ENCODE results near the gene PHYHD1. TPM values are rescaled to one million over a fixed set of nuclear protein-coding genes. Genes with fewer than 3 reads are reported as not detected.
A peak's percentile ranks its signal among the peaks of the same experiment; 100 is the strongest.

The PHYHD1 gene
- total and polyA plus RNA-seq, 2 of the 13 experiments (the other 11 are each of a cell fraction or from before 2014, with no cell fraction given), result 10.6 to 25.3 TPM

- Histone ChIP-seq H3K4me3 (replicated peaks in 1 of 3; ENCODE audit: insufficient read depth in 1 of 3, low read depth in 2 of 3, low read length in 3 of 3) (no peak overlapping the region), H2AFZ (ENCODE audit: low read length) (no peak overlapping the region), H4K20me1 (ENCODE audit: insufficient read depth, low read length) (no peaks in the 10 kb centered on the region), H3K27me3 (ENCODE audit: control insufficient read depth in 1 of 2, insufficient read depth in 2 of 2, low read length in 2 of 2) (no peaks in the 10 kb centered on the region; a peak in 1 of 5 replicates), H3K4me2 (ENCODE audit: low read depth, low read length) (peak overlapping the region; percentile 44), H3K9ac (ENCODE audit: insufficient read depth, low read depth, low read length) (peak overlapping the region; percentile 2; the same call in 1 of the 2 replicates), H3K36me3 (replicated peaks in 1 of 2; ENCODE audit: control insufficient read depth in 1 of 2, insufficient read depth in 2 of 2, low read length in 2 of 2) (0 out of 5 replicates have a peak, but pooled peaks cover 0 to 2% of the 10 kb centered on the region in 2 experiments), H3K27ac (ENCODE audit: extremely low read length, insufficient read depth, low read length) (peak overlapping the region; percentile 37), H3K9me3 (ENCODE audit: low read length) (no peaks in the 10 kb centered on the region), H3K79me2 (ENCODE audit: insufficient read depth, low read length) (peaks cover 25% of the 10 kb centered on the region), H3K4me1 (ENCODE audit: insufficient read depth, low read length) (peaks cover 61% of the 10 kb centered on the region)
- DNase-seq (ENCODE audit: low spot score), result peak; percentile 16
- ATAC-seq, result no peak
- BruUV-seq (replicated peaks), result TSS peak; percentile 23
- in situ Hi-C loops (cut with HindIII; ENCODE audit: extremely low pct_ligation_motif_present, low pct_unique_long_range_greater_than_20kb) (no loop called here), intact Hi-C loops (cut with micrococcal nuclease; ENCODE audit: unreplicated experiment) (no loop called here)
- FAIRE-seq, result peak; percentile 77
- ChIA-PET POLR2A (interaction anchor here (1.7 kb wide), 1 partner anchor 114 kb away, joined by 5 read pairs; the partner anchor contains the start of gene SPOUT1), CTCF (ENCODE audit: low intra/inter-chr PET ratio, low total read pairs) (no interaction called here)
- 62% methylated on average over 7 of the region's 7 CpGs for WGBS (ENCODE audit: low lambda C conversion rate)
- TF ChIP-seq HDAC2 (CRISPR knock-in tag; IDR thresholded peaks at IDR 0.05) (0 out of 2 replicates have a peak, but pooled peaks have one; percentile 16), JUN (CRISPR knock-in tag; IDR thresholded peaks at IDR 0.05) (no peak), POLR2AphosphoS5 (IDR thresholded peaks at IDR 0.05; ENCODE audit: low read depth, low read length) (0 out of 2 replicates have a peak, but pooled peaks have one; percentile 16), ZMAT3 (CRISPR knock-in tag; conservative IDR thresholded peaks at IDR 0.05) (no peak), CC2D1A (CRISPR knock-in tag; IDR thresholded peaks at IDR 0.05) (no peak), SNAPC4 (CRISPR knock-in tag; IDR thresholded peaks at IDR 0.05) (no peak), PAXIP1 (CRISPR knock-in tag; conservative IDR thresholded peaks at IDR 0.05) (peak; percentile 31; the same call in 1 of the 2 replicates), ZNF124 (CRISPR knock-in tag; IDR thresholded peaks at IDR 0.05) (no peak), NCOR1 (IDR thresholded peaks at IDR 0.05; ENCODE audit: borderline replicate concordance, low read length) (no peak), SP5 (CRISPR knock-in tag; IDR thresholded peaks at IDR 0.05; ENCODE audit: borderline replicate concordance, low read depth) (no peak), THRA (CRISPR knock-in tag; IDR thresholded peaks at IDR 0.05; ENCODE audit: borderline replicate concordance) (no peak), HNF4A (CRISPR knock-in tag; IDR thresholded peaks at IDR 0.05) (peak; percentile 55), FOXP1 (IDR thresholded peaks at IDR 0.05) (no peak), FOXP1 (CRISPR knock-in tag; IDR thresholded peaks at IDR 0.05) (no peak), ATF7-NPFF (CRISPR knock-in tag; IDR thresholded peaks at IDR 0.05; ENCODE audit: low read depth) (no peak)
Measured at GRCh38 chr9:128943832-128944620, 23.2 kb downstream of the PHYHD1 start.
